ENCODE results near the gene TGM4.

DNA sequence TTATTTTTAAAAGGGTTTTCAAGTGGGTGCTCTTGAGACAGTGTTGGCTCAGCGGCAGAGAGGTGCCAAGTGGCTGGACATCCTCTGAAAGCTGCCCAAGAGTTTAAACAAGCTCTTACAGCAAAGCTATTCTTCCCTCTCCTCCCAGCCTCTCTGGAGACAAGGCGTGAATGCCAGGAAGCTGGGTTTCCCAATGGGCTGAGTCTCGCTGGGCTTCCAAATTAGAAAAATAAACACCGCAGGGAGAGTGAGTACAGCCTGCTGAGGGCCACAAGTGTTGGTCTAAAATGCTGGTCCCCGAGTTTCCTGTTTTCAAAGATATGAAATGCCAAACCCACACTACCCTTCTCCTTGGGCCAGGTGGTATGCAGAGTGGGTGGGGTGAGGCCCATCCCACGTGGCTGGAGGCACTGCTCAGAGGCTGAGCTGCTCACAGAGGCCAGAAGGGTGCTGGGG lies 65.2 kb downstream of the TGM4 start:
- TF ChIP-seq CTCF (IDR thresholded peaks at IDR 0.05): no peak
- TF ChIP-seq POLR2A (IDR thresholded peaks at IDR 0.05): no peak

All from lower leg skin (tissue), 3 donors.